Ishikawa (cell line): ENCODE results near the gene HLA-DOA.

Experiments used
- CEBPB ChIP-seq: IDR thresholded peaks from 2 replicates; pipeline ENCODE4 v1.6.1; 2012
- EGR1 ChIP-seq: IDR thresholded peaks from 2 replicates; pipeline ENCODE4 v1.6.1; 2012
- EP300 ChIP-seq: IDR thresholded peaks from 2 replicates; pipeline ENCODE4 v1.6.1; 2012; ENCODE audit warnings: borderline replicate concordance
- FOXM1 ChIP-seq: IDR thresholded peaks from 2 replicates; pipeline ENCODE4 v1.6.1; 2012; ENCODE audit warnings: low read depth, borderline replicate concordance
- MAX ChIP-seq: IDR thresholded peaks from 2 replicates; pipeline ENCODE4 v1.6.1; 2012
- RAD21 ChIP-seq: IDR thresholded peaks from 2 replicates; pipeline ENCODE4 v1.6.1; 2012; ENCODE audit warnings: low read depth
- REST ChIP-seq: IDR thresholded peaks from 2 replicates; pipeline ENCODE4 v1.6.1; 2012; ENCODE audit warnings: low read depth, mild to moderate bottlenecking
- TAF1 ChIP-seq: IDR thresholded peaks from 2 replicates; pipeline ENCODE4 v1.6.1; 2012; ENCODE audit warnings: low read depth, mild to moderate bottlenecking
- YY1 ChIP-seq: IDR thresholded peaks from 2 replicates; pipeline ENCODE4 v1.6.1; 2012; ENCODE audit warnings: low read depth

- no peak for TF ChIP-seq EP300
- TF ChIP-seq CEBPB = no peak
- TF ChIP-seq RAD21 = no peak
- TF ChIP-seq MAX = no peak
- TF ChIP-seq TAF1 = no peak
- no peak for TF ChIP-seq REST
- no peak for TF ChIP-seq EGR1
- no peak for TF ChIP-seq FOXM1
- TF ChIP-seq YY1 = no peak
Observed at GRCh38 chr6:32983493-32983848, 25.9 kb downstream of the HLA-DOA start.
